CD4-positive, CD25-positive, alpha-beta regulatory T cell (primary cell): Measurements from ENCODE around the gene RETSAT. TPM values are rescaled to one million over a fixed set of nuclear protein-coding genes. Genes with fewer than 3 reads are reported as not detected.
"Not testable (repeated sequence)": the region's sequence is repeated elsewhere in the genome, so short reads cannot be mapped to it uniquely, and the experiment has no call there.

Experiments
- ATAC-seq, 2 donors: fragments of 150-1000 bp; cut with Tn5 transposase; one replicate each; pipeline ENCODE4 v1.10.0; 2021; ENCODE audit warnings: low read depth in 2 of 2, moderate number of reproducible peaks in 2 of 2, moderate library complexity in 1 of 2
- DNase-seq, 3 donors: peaks; one replicate each; pipeline versions ENCODE4 v3.0.0 to v3.0.0-alpha.2; 2012 to 2022; ENCODE audit warnings: mixed read lengths in 1 of 3
- H3K27ac ChIP-seq: one replicate; pipeline ENCODE4 v1.7.0; 2013; ENCODE audit warnings: mild to moderate bottlenecking, low read length; ENCODE audit not compliant: insufficient read depth, poor library complexity, severe bottlenecking
- H3K27me3 ChIP-seq: one replicate; pipeline ENCODE4 v1.7.0; 2013; ENCODE audit warnings: low read length; ENCODE audit not compliant: control insufficient read depth, insufficient read depth
- H3K36me3 ChIP-seq: one replicate; pipeline ENCODE4 v1.7.0; 2013; ENCODE audit warnings: mild to moderate bottlenecking, low read length, moderate library complexity; ENCODE audit not compliant: control insufficient read depth, insufficient read depth
- H3K4me1 ChIP-seq: 2 replicates; pipeline ENCODE4 v1.7.0; 2013; ENCODE audit warnings: mild to moderate bottlenecking, low read length; ENCODE audit not compliant: insufficient read depth, control insufficient read depth, poor library complexity, severe bottlenecking
- H3K4me3 ChIP-seq: one replicate; pipeline ENCODE4 v1.7.0; 2013; ENCODE audit warnings: low read depth, mild to moderate bottlenecking, low read length, moderate library complexity
- H3K9me3 ChIP-seq, 2 experiments: 1 replicate in 1 of 2; 2 replicates in 1 of 2; pipeline ENCODE4 v1.7.0; 2013; ENCODE audit warnings: low read length in 2 of 2, mild to moderate bottlenecking in 1 of 2, moderate library complexity in 1 of 2; ENCODE audit not compliant: control insufficient read depth in 2 of 2
- H3K27ac Mint-ChIP-seq, 3 donors: one replicate each; pipeline ENCODE4 v1.8.0; 2020 to 2022; ENCODE audit warnings: mild to moderate bottlenecking in 3 of 3, mixed read lengths in 3 of 3, moderate library complexity in 2 of 3
- H3K27me3 Mint-ChIP-seq: one replicate; pipeline ENCODE4 v1.8.0; 2022; ENCODE audit warnings: mild to moderate bottlenecking, mixed read lengths
- H3K36me3 Mint-ChIP-seq: one replicate; pipeline ENCODE4 v1.8.0; 2020; ENCODE audit warnings: mixed read lengths
- H3K4me1 Mint-ChIP-seq, 4 donors: one replicate each; pipeline ENCODE4 v1.8.0; 2020 to 2022; ENCODE audit warnings: mixed read lengths in 4 of 4, mild to moderate bottlenecking in 1 of 4
- H3K4me3 Mint-ChIP-seq, 4 donors: one replicate each; pipeline ENCODE4 v1.8.0; 2020 to 2022; ENCODE audit warnings: mild to moderate bottlenecking in 4 of 4, mixed read lengths in 4 of 4, moderate library complexity in 3 of 4
- H3K9me3 Mint-ChIP-seq, 7 donors: one replicate each; pipeline ENCODE4 v1.8.0; 2020 to 2022; ENCODE audit warnings: mixed read lengths in 7 of 7, mild to moderate bottlenecking in 3 of 7, moderate library complexity in 2 of 7
- polyA plus RNA-seq, 4 donors: library from polyadenylated mRNA; unstranded; fragments of 300-500 nt; fragmentation: Illumina TruSeq; gene quantifications; one replicate each; pipeline ENCODE4 v1.2.3, GENCODE V29; 2021
- total RNA-seq: library from RNA; stranded (reverse); gene quantifications from one replicate; pipeline ENCODE4 v1.2.3, GENCODE V29; 2022

Gene RETSAT
- total and polyA plus RNA-seq, 5 donors from 2014 or later = 13.8 to 32.4 (median 16.4) TPM

GRCh38 chr2:85327822-85328617 is 26.3 kb downstream of the RETSAT start, which contains the start of gene TGOLN2:
TGOLN2 (minus strand) TSS chr2:85327989; CDS start chr2:85327962, 27 bp downstream.
- ATAC-seq (peak; percentile 88 to 89), DNase-seq (peak; percentile 92 to 97 (median 95))
- H3K27ac ChIP-seq = peak within 1 kb of the TSS; percentile 97
- Mint-ChIP-seq H3K36me3 (peaks cover 34% of the 10 kb centered on the region), H3K4me3 (peak within 1 kb of the TSS; percentile 96 to 100 (median 100)), H3K27me3 (peaks cover 18% of the 10 kb centered on the region), H3K4me1 (peaks cover 26 to 66% (median 40%) of the 10 kb centered on the region in 4 donors), H3K9me3 (no peaks in the 10 kb centered on the region), H3K27ac (peak within 1 kb of the TSS; percentile 100)
- H3K4me1 ChIP-seq = peaks cover 56% of the 10 kb centered on the region
- H3K9me3 ChIP-seq = no peaks in the 10 kb centered on the region
- H3K27me3 ChIP-seq = no peaks in the 10 kb centered on the region
- H3K4me3 ChIP-seq = peak within 1 kb of the TSS; percentile 99
- peaks cover 31% of the 10 kb centered on the region for H3K36me3 ChIP-seq

- peaks cover 42% of the 10 kb centered on the region for H3K36me3 Mint-ChIP-seq
- Histone ChIP-seq H3K9me3 (no peaks in the 10 kb centered on the region), H3K27ac (peak overlapping the region; percentile 97), H3K4me1 (peaks cover 63% of the 10 kb centered on the region), H3K27me3 (no peaks in the 10 kb centered on the region), H3K36me3 (peaks cover 38% of the 10 kb centered on the region), H3K4me3 (peak overlapping the region; percentile 99)
- peaks cover 27 to 73% (median 47%) of the 10 kb centered on the region in 4 donors for H3K4me1 Mint-ChIP-seq
- H3K9me3 Mint-ChIP-seq = no peaks in the 10 kb centered on the region
- peak overlapping the region; percentile 96 to 100 (median 100) for H3K4me3 Mint-ChIP-seq
- DNase-seq (peak; percentile 39 to 90 (median 71)), ATAC-seq (peak; percentile 26 to 34)
- H3K27me3 Mint-ChIP-seq = peaks cover 18% of the 10 kb centered on the region
- H3K27ac Mint-ChIP-seq = peak overlapping the region; percentile 100
Observed at GRCh38 chr2:85327160-85327821, 27.0 kb downstream of the RETSAT start.

- peak; percentile 14 to 25 for ATAC-seq
- H3K36me3 Mint-ChIP-seq = peaks cover 49% of the 10 kb centered on the region
- Histone ChIP-seq H3K36me3 (peaks cover 45% of the 10 kb centered on the region), H3K9me3 (no peaks in the 10 kb centered on the region), H3K27me3 (no peaks in the 10 kb centered on the region), H3K27ac (peak overlapping the region; percentile 97), H3K4me1 (peaks cover 70% of the 10 kb centered on the region), H3K4me3 (peak overlapping the region; percentile 99)
- H3K4me3 Mint-ChIP-seq = peak overlapping the region; percentile 96 to 100 (median 100)
- peaks cover 31 to 80% (median 53%) of the 10 kb centered on the region in 4 donors for H3K4me1 Mint-ChIP-seq
- peaks cover 18% of the 10 kb centered on the region for H3K27me3 Mint-ChIP-seq
- no peaks in the 10 kb centered on the region for H3K9me3 Mint-ChIP-seq
- peak overlapping the region; percentile 100 for H3K27ac Mint-ChIP-seq
- DNase-seq = peak; percentile 17 to 84 (median 60)
Observed at GRCh38 chr2:85326406-85327159, 27.7 kb downstream of the RETSAT start.

GRCh38 chr2:85325466-85325811 is 28.9 kb downstream of the RETSAT start:
- ATAC-seq (no peak), DNase-seq (no peak)
- Mint-ChIP-seq H3K4me3 (peak overlapping the region; percentile 96 to 100 (median 100)), H3K4me1 (peaks cover 36 to 86% (median 61%) of the 10 kb centered on the region in 4 donors), H3K27ac (peak overlapping the region; percentile 84 to 100 (median 100)), H3K9me3 (no peaks in the 10 kb centered on the region), H3K27me3 (peaks cover 18% of the 10 kb centered on the region), H3K36me3 (peaks cover 59% of the 10 kb centered on the region)
- Histone ChIP-seq H3K4me3 (peak overlapping the region; percentile 99), H3K36me3 (peaks cover 56% of the 10 kb centered on the region), H3K27me3 (no peaks in the 10 kb centered on the region), H3K27ac (peak overlapping the region; percentile 97), H3K9me3 (no peaks in the 10 kb centered on the region), H3K4me1 (peaks cover 79% of the 10 kb centered on the region)

GRCh38 chr2:85324639-85325465 is 29.5 kb downstream of the RETSAT start:
- Histone ChIP-seq H3K4me1 (peaks cover 85% of the 10 kb centered on the region), H3K36me3 (peaks cover 62% of the 10 kb centered on the region), H3K27me3 (no peaks in the 10 kb centered on the region), H3K9me3 (no peaks in the 10 kb centered on the region), H3K4me3 (peak overlapping the region; percentile 99), H3K27ac (peak overlapping the region; percentile 97)
- DNase-seq (peak in 1 of 3 donors; percentile 37), ATAC-seq (no peak)
- Mint-ChIP-seq H3K9me3 (no peaks in the 10 kb centered on the region), H3K4me1 (peaks cover 36 to 92% (median 66%) of the 10 kb centered on the region in 4 donors), H3K36me3 (peaks cover 65% of the 10 kb centered on the region), H3K27ac (peak overlapping the region; percentile 84 to 100 (median 100)), H3K4me3 (peak overlapping the region; percentile 96 to 100 (median 100)), H3K27me3 (peaks cover 18% of the 10 kb centered on the region)

GRCh38 chr2:85323988-85324367 is 30.4 kb downstream of the RETSAT start:
- not testable (repeated sequence) for H3K9me3 ChIP-seq, DNase-seq, ATAC-seq, H3K27me3 ChIP-seq, H3K9me3 Mint-ChIP-seq
- Mint-ChIP-seq H3K36me3 (peaks cover 70% of the 10 kb centered on the region), H3K27me3 (peaks cover 18% of the 10 kb centered on the region), H3K27ac (peak overlapping the region; percentile 38 to 100 (median 82)), H3K4me1 (peaks cover 35 to 93% (median 69%) of the 10 kb centered on the region in 4 donors), H3K4me3 (peak overlapping the region; percentile 96 to 100 (median 100))
- Histone ChIP-seq H3K4me1 (peaks cover 89% of the 10 kb centered on the region), H3K36me3 (peaks cover 69% of the 10 kb centered on the region), H3K4me3 (peak overlapping the region; percentile 99), H3K27ac (peak overlapping the region; percentile 97)
